ENCODE data around the gene TMEM87B. TPM values are rescaled to one million over a fixed set of nuclear protein-coding genes. Genes with fewer than 3 reads are reported as not detected.

The TMEM87B gene
- polyA plus RNA-seq, 1 donor from 2014 or later: 12.8 TPM

DNA sequence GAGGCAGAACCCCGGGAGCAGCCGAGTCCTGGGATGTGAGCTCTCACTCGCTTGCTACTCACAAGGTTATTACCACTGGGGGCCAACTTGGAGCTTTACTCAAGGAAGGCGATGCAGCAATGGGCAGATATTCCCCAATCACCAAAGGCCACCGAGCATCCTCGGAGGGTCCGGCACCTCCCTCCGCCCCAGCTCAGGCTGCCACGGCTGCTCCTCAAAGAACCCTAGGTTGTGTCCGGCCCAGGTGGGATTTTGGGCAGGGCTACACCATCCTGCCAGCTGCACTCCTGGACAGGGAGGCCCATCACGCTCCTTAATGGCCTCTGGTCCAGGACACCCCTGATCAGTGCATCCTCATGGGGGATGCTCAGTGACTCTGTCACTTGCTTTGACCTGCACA, 107.9 kb downstream of the TMEM87B start:
- Histone ChIP-seq H2AFZ (ENCODE audit: low read depth, low read length) (no peak overlapping the region), H3K9me3 (ENCODE audit: low read length) (no peaks in the 10 kb centered on the region), H3K9me2 (ENCODE audit: insufficient read depth, low read length) (no peaks in the 10 kb centered on the region), H3K27ac (ENCODE audit: low read length) (no peak overlapping the region), H3K27me3 (ENCODE audit: insufficient read depth, low read depth, low read length) (no peaks in the 10 kb centered on the region), H3K4me2 (ENCODE audit: low read length) (no peak overlapping the region), H3F3A (ENCODE audit: insufficient read depth, low read length, poor library complexity, severe bottlenecking) (no peaks in the 10 kb centered on the region), H3K36me3 (ENCODE audit: insufficient read depth, low read length) (no peaks in the 10 kb centered on the region), H4K20me1 (ENCODE audit: insufficient read depth) (no peaks in the 10 kb centered on the region), H3K79me2 (replicated peaks; ENCODE audit: insufficient read depth, low read length) (no peaks in the 10 kb centered on the region), H3K9ac (ENCODE audit: low read length) (no peak overlapping the region), H3K4me3 (ENCODE audit: low read length) (no peak overlapping the region)
- TF ChIP-seq EZH2 (IDR thresholded peaks at IDR 0.05; ENCODE audit: borderline replicate concordance, insufficient read depth, low read length, poor library complexity, severe bottlenecking): no peak
- no peak for TF ChIP-seq TAF1 (IDR thresholded peaks at IDR 0.05; ENCODE audit: low read depth)
- TF ChIP-seq EP300 (conservative IDR thresholded peaks at IDR 0.05; ENCODE audit: poor library complexity, severe bottlenecking): no peak
- no peak for TF ChIP-seq RAD21 (conservative IDR thresholded peaks at IDR 0.05)
- TF ChIP-seq POLR2AphosphoS5 (IDR thresholded peaks at IDR 0.05): no peak
- TF ChIP-seq, protein P1, sequence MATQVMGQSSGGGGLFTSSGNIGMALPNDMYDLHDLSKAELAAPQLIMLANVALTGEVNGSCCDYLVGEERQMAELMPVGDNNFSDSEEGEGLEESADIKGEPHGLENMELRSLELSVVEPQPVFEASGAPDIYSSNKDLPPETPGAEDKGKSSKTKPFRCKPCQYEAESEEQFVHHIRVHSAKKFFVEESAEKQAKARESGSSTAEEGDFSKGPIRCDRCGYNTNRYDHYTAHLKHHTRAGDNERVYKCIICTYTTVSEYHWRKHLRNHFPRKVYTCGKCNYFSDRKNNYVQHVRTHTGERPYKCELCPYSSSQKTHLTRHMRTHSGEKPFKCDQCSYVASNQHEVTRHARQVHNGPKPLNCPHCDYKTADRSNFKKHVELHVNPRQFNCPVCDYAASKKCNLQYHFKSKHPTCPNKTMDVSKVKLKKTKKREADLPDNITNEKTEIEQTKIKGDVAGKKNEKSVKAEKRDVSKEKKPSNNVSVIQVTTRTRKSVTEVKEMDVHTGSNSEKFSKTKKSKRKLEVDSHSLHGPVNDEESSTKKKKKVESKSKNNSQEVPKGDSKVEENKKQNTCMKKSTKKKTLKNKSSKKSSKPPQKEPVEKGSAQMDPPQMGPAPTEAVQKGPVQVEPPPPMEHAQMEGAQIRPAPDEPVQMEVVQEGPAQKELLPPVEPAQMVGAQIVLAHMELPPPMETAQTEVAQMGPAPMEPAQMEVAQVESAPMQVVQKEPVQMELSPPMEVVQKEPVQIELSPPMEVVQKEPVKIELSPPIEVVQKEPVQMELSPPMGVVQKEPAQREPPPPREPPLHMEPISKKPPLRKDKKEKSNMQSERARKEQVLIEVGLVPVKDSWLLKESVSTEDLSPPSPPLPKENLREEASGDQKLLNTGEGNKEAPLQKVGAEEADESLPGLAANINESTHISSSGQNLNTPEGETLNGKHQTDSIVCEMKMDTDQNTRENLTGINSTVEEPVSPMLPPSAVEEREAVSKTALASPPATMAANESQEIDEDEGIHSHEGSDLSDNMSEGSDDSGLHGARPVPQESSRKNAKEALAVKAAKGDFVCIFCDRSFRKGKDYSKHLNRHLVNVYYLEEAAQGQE (IDR thresholded peaks at IDR 0.05; ENCODE audit: borderline replicate concordance): no peak
- no peak for TF ChIP-seq MXI1 (conservative IDR thresholded peaks at IDR 0.05; ENCODE audit: poor library complexity, severe bottlenecking)

DNA sequence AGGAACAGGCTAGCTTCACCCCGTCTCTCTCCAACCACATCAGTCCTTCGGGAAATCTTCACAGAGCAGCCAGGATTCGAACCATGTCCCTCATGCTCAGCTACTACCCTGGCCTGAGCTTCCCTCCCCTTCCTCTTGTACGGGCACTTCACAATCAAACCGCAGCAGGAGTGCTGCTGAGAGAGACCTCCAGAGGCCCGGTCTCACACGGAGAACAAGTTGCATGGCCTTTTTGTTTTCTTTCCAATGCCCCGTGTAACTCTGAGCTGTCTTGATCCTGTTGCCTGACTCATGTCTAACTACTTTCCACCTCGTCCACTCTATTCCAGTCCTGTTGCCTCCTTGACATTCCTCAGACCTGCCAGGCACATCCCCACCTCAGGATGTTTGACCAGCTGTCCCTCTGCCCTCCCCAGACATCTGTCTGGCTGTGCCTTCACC, 108.5 kb downstream of the TMEM87B start:
- H2AFZ ChIP-seq (ENCODE audit: low read depth, low read length): no peak overlapping the region
- no peak for TF ChIP-seq RAD21 (conservative IDR thresholded peaks at IDR 0.05)
- TF ChIP-seq EZH2 (IDR thresholded peaks at IDR 0.05; ENCODE audit: borderline replicate concordance, insufficient read depth, low read length, poor library complexity, severe bottlenecking): no peak
- no peak for TF ChIP-seq EP300 (conservative IDR thresholded peaks at IDR 0.05; ENCODE audit: poor library complexity, severe bottlenecking)
- TF ChIP-seq SMC3 (conservative IDR thresholded peaks at IDR 0.05; ENCODE audit: poor library complexity): no peak
- TF ChIP-seq, protein P1 (IDR thresholded peaks at IDR 0.05; ENCODE audit: borderline replicate concordance): no peak
- TF ChIP-seq, protein P2, sequence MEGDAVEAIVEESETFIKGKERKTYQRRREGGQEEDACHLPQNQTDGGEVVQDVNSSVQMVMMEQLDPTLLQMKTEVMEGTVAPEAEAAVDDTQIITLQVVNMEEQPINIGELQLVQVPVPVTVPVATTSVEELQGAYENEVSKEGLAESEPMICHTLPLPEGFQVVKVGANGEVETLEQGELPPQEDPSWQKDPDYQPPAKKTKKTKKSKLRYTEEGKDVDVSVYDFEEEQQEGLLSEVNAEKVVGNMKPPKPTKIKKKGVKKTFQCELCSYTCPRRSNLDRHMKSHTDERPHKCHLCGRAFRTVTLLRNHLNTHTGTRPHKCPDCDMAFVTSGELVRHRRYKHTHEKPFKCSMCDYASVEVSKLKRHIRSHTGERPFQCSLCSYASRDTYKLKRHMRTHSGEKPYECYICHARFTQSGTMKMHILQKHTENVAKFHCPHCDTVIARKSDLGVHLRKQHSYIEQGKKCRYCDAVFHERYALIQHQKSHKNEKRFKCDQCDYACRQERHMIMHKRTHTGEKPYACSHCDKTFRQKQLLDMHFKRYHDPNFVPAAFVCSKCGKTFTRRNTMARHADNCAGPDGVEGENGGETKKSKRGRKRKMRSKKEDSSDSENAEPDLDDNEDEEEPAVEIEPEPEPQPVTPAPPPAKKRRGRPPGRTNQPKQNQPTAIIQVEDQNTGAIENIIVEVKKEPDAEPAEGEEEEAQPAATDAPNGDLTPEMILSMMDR (IDR thresholded peaks at IDR 0.05; ENCODE audit: poor library complexity, severe bottlenecking): no peak
- TF ChIP-seq TAF1 (IDR thresholded peaks at IDR 0.05; ENCODE audit: low read depth): no peak
- TF ChIP-seq MXI1 (conservative IDR thresholded peaks at IDR 0.05; ENCODE audit: poor library complexity, severe bottlenecking): no peak
- no peak for TF ChIP-seq POLR2AphosphoS5 (IDR thresholded peaks at IDR 0.05)
- H3F3A ChIP-seq (ENCODE audit: insufficient read depth, low read length, poor library complexity, severe bottlenecking): no peaks in the 10 kb centered on the region
- H3K27ac ChIP-seq (ENCODE audit: low read length): no peak overlapping the region
- H3K36me3 ChIP-seq (ENCODE audit: insufficient read depth, low read length): no peaks in the 10 kb centered on the region
- no peaks in the 10 kb centered on the region for H4K20me1 ChIP-seq (ENCODE audit: insufficient read depth)
- no peaks in the 10 kb centered on the region for H3K9me2 ChIP-seq (ENCODE audit: insufficient read depth, low read length)
- H3K9ac ChIP-seq (ENCODE audit: low read length): no peak overlapping the region
- no peak overlapping the region for H3K4me3 ChIP-seq (ENCODE audit: low read length)
- no peaks in the 10 kb centered on the region for H3K27me3 ChIP-seq (ENCODE audit: insufficient read depth, low read depth, low read length)
- H3K79me2 ChIP-seq (replicated peaks; ENCODE audit: insufficient read depth, low read length): no peaks in the 10 kb centered on the region
- H3K9me3 ChIP-seq (ENCODE audit: low read length): no peaks in the 10 kb centered on the region
- no peak overlapping the region for H3K4me2 ChIP-seq (ENCODE audit: low read length)

Measured in neural cell (in vitro differentiated cells).